CD14-positive monocyte (primary cell): ENCODE results near the gene PCDHA9. TPM values are rescaled to one million over a fixed set of nuclear protein-coding genes. Genes with fewer than 3 reads are reported as not detected.

ENCODE experiments used
- DNase-seq, 3 donors: peaks; one replicate each; pipeline ENCODE4 v3.0.0-alpha.2; 2011 to 2022
- H2AFZ ChIP-seq: 2 replicates; pipeline ENCODE4 v1.6.0; 2012; ENCODE audit warnings: mild to moderate bottlenecking, low read depth, low read length, inconsistent platforms; ENCODE audit not compliant: insufficient read depth, poor library complexity, severe bottlenecking
- H3K27ac ChIP-seq, 2 donors: 1 replicate in 1 of 2; 2 replicates in 1 of 2; pipeline ENCODE4 v1.5.1; 2012 to 2013; ENCODE audit warnings: low read length in 2 of 2, control low read depth in 1 of 2, inconsistent platforms in 1 of 2, low read depth in 1 of 2, mild to moderate bottlenecking in 1 of 2
- H3K27me3 ChIP-seq, 2 donors: one replicate each; pipeline versions ENCODE4 v1.6.0 to v1.6.1; 2011 to 2013; ENCODE audit warnings: low read length in 2 of 2; ENCODE audit not compliant: control insufficient read depth in 2 of 2, insufficient read depth in 2 of 2
- H3K36me3 ChIP-seq, 2 donors: replicated peaks in 1 of 2; 1 replicate in 1 of 2; 2 replicates in 1 of 2; pipeline versions ENCODE4 v1.5.1 to v1.6.1; 2012 to 2013; ENCODE audit warnings: low read length in 2 of 2, control low read depth in 1 of 2, inconsistent platforms in 1 of 2, mild to moderate bottlenecking in 1 of 2; ENCODE audit not compliant: insufficient read depth in 2 of 2, control insufficient read depth in 1 of 2
- H3K4me1 ChIP-seq, 2 donors: 1 replicate in 1 of 2; 2 replicates in 1 of 2; pipeline versions ENCODE4 v1.5.1 to v1.6.1; 2012 to 2013; ENCODE audit warnings: low read length in 2 of 2, control low read depth in 1 of 2, inconsistent platforms in 1 of 2, mild to moderate bottlenecking in 1 of 2, moderate library complexity in 1 of 2; ENCODE audit not compliant: insufficient read depth in 2 of 2, control insufficient read depth in 1 of 2
- H3K4me2 ChIP-seq: replicated peaks from 2 replicates; pipeline ENCODE3; 2012; ENCODE audit warnings: low read length, moderate library complexity, mild to moderate bottlenecking; ENCODE audit not compliant: poor library complexity, severe bottlenecking; ENCODE audit errors: extremely low read depth
- H3K4me3 ChIP-seq, 3 experiments: fragments of 200-600 bp in 1 of 3; sonication (generic) in 1 of 3; replicated peaks in 1 of 3; 1 replicate in 2 of 3; 2 replicates in 1 of 3; pipeline ENCODE4 v1.5.1; 2011 to 2013; ENCODE audit warnings: low read length in 3 of 3, mild to moderate bottlenecking in 3 of 3, control low read depth in 2 of 3, low read depth in 2 of 3, inconsistent platforms in 1 of 3, moderate library complexity in 1 of 3
- H3K79me2 ChIP-seq: 2 replicates; pipeline ENCODE4 v1.6.0; 2012; ENCODE audit warnings: mild to moderate bottlenecking, control low read depth, inconsistent platforms, low read length, moderate library complexity; ENCODE audit not compliant: insufficient read depth
- H3K9ac ChIP-seq: 2 replicates; pipeline ENCODE4 v1.6.0; 2017; ENCODE audit warnings: low read length, mild to moderate bottlenecking; ENCODE audit not compliant: insufficient read depth, poor library complexity, severe bottlenecking
- H3K9me3 ChIP-seq, 2 donors: replicated peaks in 1 of 2; 1 replicate in 1 of 2; 2 replicates in 1 of 2; pipeline versions ENCODE4 v1.5.1 to v1.6.1; 2012 to 2013; ENCODE audit warnings: low read length in 2 of 2, control low read depth in 1 of 2; ENCODE audit not compliant: control insufficient read depth in 1 of 2, insufficient read depth in 1 of 2
- H4K20me1 ChIP-seq: 2 replicates; pipeline ENCODE4 v1.6.0; 2012; ENCODE audit warnings: mild to moderate bottlenecking, low read length, control low read depth, moderate library complexity; ENCODE audit not compliant: insufficient read depth
- H3K27ac Mint-ChIP-seq, 7 donors: one replicate each; pipeline ENCODE4 v1.8.0; 2020; ENCODE audit warnings: mild to moderate bottlenecking in 7 of 7, mixed read lengths in 7 of 7, moderate library complexity in 6 of 7, inconsistent platforms in 2 of 7
- H3K27me3 Mint-ChIP-seq, 3 donors: one replicate each; pipeline ENCODE4 v1.8.0; 2021 to 2022; ENCODE audit warnings: low read depth in 3 of 3, mild to moderate bottlenecking in 3 of 3, mixed read lengths in 3 of 3, moderate library complexity in 3 of 3, inconsistent platforms in 1 of 3
- H3K36me3 Mint-ChIP-seq, 2 donors: one replicate each; pipeline ENCODE4 v1.8.0; 2020; ENCODE audit warnings: mixed read lengths in 2 of 2, inconsistent platforms in 1 of 2, mild to moderate bottlenecking in 1 of 2
- H3K4me1 Mint-ChIP-seq: one replicate; pipeline ENCODE4 v1.8.0; 2020; ENCODE audit warnings: mild to moderate bottlenecking, mixed read lengths
- H3K4me3 Mint-ChIP-seq, 2 donors: one replicate each; pipeline ENCODE4 v1.8.0; 2020; ENCODE audit warnings: mild to moderate bottlenecking in 2 of 2, mixed read lengths in 2 of 2, moderate library complexity in 1 of 2
- H3K9me3 Mint-ChIP-seq, 7 donors: one replicate each; pipeline ENCODE4 v1.8.0; 2020 to 2022; ENCODE audit warnings: mixed read lengths in 7 of 7, mild to moderate bottlenecking in 6 of 7, moderate library complexity in 6 of 7, inconsistent platforms in 2 of 7
- WGBS: methylation state at CpG from one replicate; pipeline ENCODE4 v1.1.5; 2013; ENCODE audit warnings: missing lambda C conversion rate; ENCODE audit not compliant: insufficient coverage; 5-methylcytosine and 5-hydroxymethylcytosine counted together
- intact Hi-C, 2 donors: fragments of 100-400 bp; cut with micrococcal nuclease; formaldehyde crosslinking; loops; one replicate each; pipeline versions ENCODE4 v1.15.0 to v1.15.1; 2023
- polyA plus RNA-seq, 3 donors: library from polyadenylated mRNA; depleted of rRNA in 1 of 3; unstranded in 2 of 3; stranded (reverse) in 1 of 3; fragments of 300-500 nt in 2 of 3; fragments of >200 nt in 1 of 3; fragmentation: Illumina TruSeq in 2 of 3; gene quantifications; 1 replicate in 2 of 3; 2 replicates in 1 of 3; pipeline ENCODE4 v1.2.3, GENCODE V29; 2012 to 2021
- TF ChIP-seq, protein P1 (sequence below): fragments of 200-600 bp; IDR thresholded peaks from one replicate; pipeline ENCODE4 v1.8.0; 2022; ENCODE audit warnings: antibody characterized with exemption, mild to moderate bottlenecking

PCDHA9 gene
- polyA plus RNA-seq, 3 donors, result not detected

- Mint-ChIP-seq H3K4me1 (no peaks in the 10 kb centered on the region), H3K36me3 (no peaks in the 10 kb centered on the region), H3K4me3 (no peak overlapping the region), H3K27me3 (peaks cover 2 to 32% (median 19%) of the 10 kb centered on the region in 3 donors), H3K27ac (no peak overlapping the region), H3K9me3 (peaks cover 32 to 45% (median 34%) of the 10 kb centered on the region in 7 donors)
- Histone ChIP-seq H3K27ac (no peak overlapping the region), H3K9me3 (peaks cover 34 to 35% of the 10 kb centered on the region in 2 donors), H3K4me1 (no peaks in the 10 kb centered on the region), H3K4me3 (no peak overlapping the region), H3K4me2 (no peak overlapping the region), H3K9ac (no peak overlapping the region), H3K79me2 (no peaks in the 10 kb centered on the region), H2AFZ (no peak overlapping the region), H4K20me1 (no peaks in the 10 kb centered on the region), H3K36me3 (no peaks in the 10 kb centered on the region), H3K27me3 (peaks cover 0 to 18% of the 10 kb centered on the region in 2 donors)
- TF ChIP-seq, protein P1, sequence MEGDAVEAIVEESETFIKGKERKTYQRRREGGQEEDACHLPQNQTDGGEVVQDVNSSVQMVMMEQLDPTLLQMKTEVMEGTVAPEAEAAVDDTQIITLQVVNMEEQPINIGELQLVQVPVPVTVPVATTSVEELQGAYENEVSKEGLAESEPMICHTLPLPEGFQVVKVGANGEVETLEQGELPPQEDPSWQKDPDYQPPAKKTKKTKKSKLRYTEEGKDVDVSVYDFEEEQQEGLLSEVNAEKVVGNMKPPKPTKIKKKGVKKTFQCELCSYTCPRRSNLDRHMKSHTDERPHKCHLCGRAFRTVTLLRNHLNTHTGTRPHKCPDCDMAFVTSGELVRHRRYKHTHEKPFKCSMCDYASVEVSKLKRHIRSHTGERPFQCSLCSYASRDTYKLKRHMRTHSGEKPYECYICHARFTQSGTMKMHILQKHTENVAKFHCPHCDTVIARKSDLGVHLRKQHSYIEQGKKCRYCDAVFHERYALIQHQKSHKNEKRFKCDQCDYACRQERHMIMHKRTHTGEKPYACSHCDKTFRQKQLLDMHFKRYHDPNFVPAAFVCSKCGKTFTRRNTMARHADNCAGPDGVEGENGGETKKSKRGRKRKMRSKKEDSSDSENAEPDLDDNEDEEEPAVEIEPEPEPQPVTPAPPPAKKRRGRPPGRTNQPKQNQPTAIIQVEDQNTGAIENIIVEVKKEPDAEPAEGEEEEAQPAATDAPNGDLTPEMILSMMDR, result no peak
- 37% methylated on average over 76 of the region's 79 CpGs for WGBS
- intact Hi-C loops, result no loop called here
- no peak for DNase-seq
Observed at GRCh38 chr5:140883927-140884697, 35.9 kb downstream of the PCDHA9 start.

Other genes starting within 250 kb of the PCDHA9 start
- gene CD14, start 215.2 kb upstream of the PCDHA9 start, polyA plus RNA-seq, result 1,000 to 10,000 TPM; 1,687 to 3,095 (median 2,434) TPM
- gene TMCO6, start 208.9 kb upstream of the PCDHA9 start, polyA plus RNA-seq, result 10 to 100 TPM in 2 of 3 donors, 1 to 10 TPM in 1; 9.8 to 45.5 (median 12.6) TPM
- gene NDUFA2, start 200.8 kb upstream of the PCDHA9 start, polyA plus RNA-seq, result 100 to 1,000 TPM in 2 of 3 donors, 10 to 100 TPM in 1; 90.1 to 246 (median 207) TPM
- gene IK, start 200.6 kb upstream of the PCDHA9 start, polyA plus RNA-seq, result 10 to 100 TPM; 58.3 to 86.6 (median 80.9) TPM
- 10 to 100 TPM; 11.2 to 36.8 (median 13.3) TPM for gene WDR55, start 183.5 kb upstream of the PCDHA9 start, polyA plus RNA-seq
- 1 to 10 TPM in 1 of 3 donors, not detected in 2; 2.3 TPM for gene DND1, start 174.8 kb upstream of the PCDHA9 start, polyA plus RNA-seq
- gene HARS1, start 157.0 kb upstream of the PCDHA9 start, polyA plus RNA-seq, result 10 to 100 TPM; 28.4 to 34.3 (median 31.9) TPM
- gene HARS2, start 156.9 kb upstream of the PCDHA9 start, polyA plus RNA-seq, result 10 to 100 TPM in 1 of 3 donors, 1 to 10 TPM in 2; 6.4 to 26.1 (median 8.3) TPM
- 10 to 100 TPM; 22.5 to 59.5 (median 52.5) TPM for gene ZMAT2, start 147.9 kb upstream of the PCDHA9 start, polyA plus RNA-seq
- gene PCDHA1, start 62.2 kb upstream of the PCDHA9 start, polyA plus RNA-seq, result not detected
- not detected for gene PCDHA2, start 53.5 kb upstream of the PCDHA9 start, polyA plus RNA-seq
- gene PCDHA3, start 47.3 kb upstream of the PCDHA9 start, polyA plus RNA-seq, result not detected
- gene PCDHA4, start 41.3 kb upstream of the PCDHA9 start, polyA plus RNA-seq, result not detected
- gene PCDHA5, start 26.8 kb upstream of the PCDHA9 start, polyA plus RNA-seq, result not detected
- gene PCDHA6, start 20.4 kb upstream of the PCDHA9 start, polyA plus RNA-seq, result not detected
- not detected for gene PCDHA7, start 14.1 kb upstream of the PCDHA9 start, polyA plus RNA-seq
- not detected for gene PCDHA8, start 7.2 kb upstream of the PCDHA9 start, polyA plus RNA-seq
- not detected for gene PCDHA10, start 7.5 kb downstream of the PCDHA9 start, polyA plus RNA-seq
- not detected for gene PCDHA11, start 20.6 kb downstream of the PCDHA9 start, polyA plus RNA-seq
- gene PCDHA12, start 26.9 kb downstream of the PCDHA9 start, polyA plus RNA-seq, result not detected
- gene PCDHA13, start 33.7 kb downstream of the PCDHA9 start, polyA plus RNA-seq, result not detected
- gene PCDHAC1, start 77.9 kb downstream of the PCDHA9 start, polyA plus RNA-seq, result not detected
- not detected for gene PCDHAC2, start 118.1 kb downstream of the PCDHA9 start, polyA plus RNA-seq
- not detected for gene PCDHB1, start 203.0 kb downstream of the PCDHA9 start, polyA plus RNA-seq
- not detected for gene PCDHB2, start 246.2 kb downstream of the PCDHA9 start, polyA plus RNA-seq